Activated CD4-positive, alpha-beta T cell treated with anti-CD3 and anti-CD28 coated beads, Interleukin-2, amount 50 U/mL, for 4 hours (primary cell): ENCODE measurements around the gene SPDYE18.
"Not testable (repeated sequence)": the region's sequence is repeated elsewhere in the genome, so short reads cannot be mapped to it uniquely, and the experiment has no call there.

Experiments used
- DNase-seq, 2 experiments: peaks; one replicate each; pipeline ENCODE4 v3.0.0-alpha.2; 2020

The SPDYE18 gene, protein sequence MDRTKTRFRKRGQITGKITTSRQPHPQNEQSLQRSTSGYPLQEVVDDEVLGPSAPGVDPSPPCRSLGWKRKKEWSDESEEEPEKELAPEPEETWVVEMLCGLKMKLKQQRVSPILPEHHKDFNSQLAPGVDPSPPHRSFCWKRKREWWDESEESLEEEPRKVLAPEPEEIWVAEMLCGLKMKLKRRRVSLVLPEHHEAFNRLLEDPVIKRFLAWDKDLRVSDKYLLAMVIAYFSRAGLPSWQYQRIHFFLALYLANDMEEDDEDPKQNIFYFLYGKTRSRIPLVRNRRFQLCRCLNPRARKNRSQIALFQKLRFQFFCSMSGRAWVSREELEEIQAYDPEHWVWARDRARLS

DNA sequence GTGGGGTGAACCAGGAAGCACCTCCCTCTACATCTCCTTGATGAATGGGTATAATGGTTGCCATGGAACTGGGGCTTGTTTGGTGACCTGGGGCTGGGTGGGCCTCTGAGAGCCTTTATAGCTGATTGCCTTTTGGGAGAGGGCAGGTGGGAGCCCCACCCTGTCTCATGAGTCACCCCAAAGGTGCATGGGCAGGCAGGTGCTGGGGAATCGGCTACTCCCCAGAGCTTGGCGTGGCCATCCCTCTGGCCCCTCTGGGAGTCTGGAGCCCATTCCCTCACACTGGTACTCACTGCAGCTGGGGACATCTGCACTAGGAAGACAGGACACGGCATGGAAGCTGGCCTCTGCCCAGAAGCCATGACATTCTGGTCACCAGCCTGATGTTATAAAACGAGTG lies at the start of gene SPDYE18:
TSS of gene SPDYE18 (minus strand) at position 2 of the 400 bp plus-strand sequence. CDS start 2,046 bp downstream, outside the sequence.
- not testable (repeated sequence) for DNase-seq

DNA sequence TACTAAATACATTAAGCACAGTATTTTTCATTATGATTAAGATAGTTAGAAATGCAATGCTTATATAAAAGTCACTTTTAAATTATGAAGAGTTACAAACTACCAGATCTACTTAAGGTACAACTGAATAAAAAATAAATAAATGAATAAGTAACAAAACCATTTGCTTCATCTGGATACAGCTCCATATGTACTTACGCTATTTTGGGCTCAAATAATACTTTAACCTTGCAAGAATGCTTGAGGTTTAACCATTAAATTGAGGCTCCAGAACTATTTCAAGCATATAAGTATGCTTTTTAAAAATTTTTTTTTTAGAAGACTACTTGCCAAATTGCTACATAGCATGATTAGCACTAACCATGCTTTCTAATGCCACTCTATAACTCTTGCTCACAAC lies 46.0 kb upstream of the SPDYE18 start:
- not testable (repeated sequence) for DNase-seq

DNA sequence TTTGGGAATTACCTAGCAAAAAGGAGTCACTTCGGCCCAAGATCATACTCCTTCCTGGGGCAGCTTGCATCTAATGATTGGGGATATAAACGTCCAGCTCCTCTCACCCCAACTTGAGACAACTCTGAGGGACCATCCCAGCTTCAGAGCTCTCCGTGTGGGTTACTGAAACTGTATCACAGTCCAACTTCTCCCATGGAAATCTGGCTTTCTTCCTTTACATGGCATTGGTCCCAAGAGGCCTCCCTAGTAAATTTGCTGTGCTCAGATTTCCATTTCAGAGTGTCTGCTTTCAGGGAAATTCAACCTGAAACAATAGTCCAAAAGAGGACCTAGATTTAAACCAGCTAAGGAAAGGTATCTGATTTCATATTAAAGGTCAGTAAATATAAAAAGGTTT lies 45.3 kb upstream of the SPDYE18 start:
- not testable (repeated sequence) for DNase-seq

DNA sequence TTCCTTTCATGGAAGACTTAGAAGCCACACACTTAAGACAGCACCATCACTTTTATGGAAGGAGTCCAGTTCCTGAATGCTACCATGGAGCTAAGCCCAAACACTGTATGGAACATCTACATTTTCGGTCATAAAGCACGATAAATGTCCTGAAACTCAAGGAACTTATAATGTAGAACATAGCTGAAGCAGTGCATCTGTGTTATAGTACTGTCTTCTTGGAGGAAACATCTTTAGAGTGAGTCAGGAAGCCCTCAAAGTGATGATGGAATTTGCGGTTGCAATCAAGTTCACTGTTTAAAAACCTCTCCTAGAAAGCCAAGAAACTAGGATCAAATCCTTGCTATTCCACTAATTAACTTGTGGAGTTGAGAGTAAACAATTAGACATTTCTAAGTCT lies 43.5 kb upstream of the SPDYE18 start:
- DNase-seq: not testable (repeated sequence)

DNA sequence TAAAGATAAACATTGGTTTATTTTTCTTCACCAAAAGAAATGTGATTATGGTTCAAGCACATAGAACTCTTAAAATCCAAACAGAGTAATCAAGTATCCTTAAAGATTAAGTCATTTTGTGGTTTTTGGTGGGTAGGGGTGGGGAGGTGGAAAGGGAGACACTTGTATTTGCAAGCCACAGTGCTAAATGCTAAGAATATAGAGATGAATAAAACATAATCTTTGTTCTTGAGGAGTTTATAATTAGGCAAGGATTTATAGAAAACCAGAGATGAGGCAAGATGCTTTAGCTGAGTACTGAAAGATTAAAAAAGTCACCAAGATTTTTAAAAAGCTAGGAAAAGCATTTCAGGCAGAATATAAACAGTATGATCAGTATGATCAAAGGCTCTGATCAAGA lies 40.3 kb upstream of the SPDYE18 start:
- not testable (repeated sequence) for DNase-seq

DNA sequence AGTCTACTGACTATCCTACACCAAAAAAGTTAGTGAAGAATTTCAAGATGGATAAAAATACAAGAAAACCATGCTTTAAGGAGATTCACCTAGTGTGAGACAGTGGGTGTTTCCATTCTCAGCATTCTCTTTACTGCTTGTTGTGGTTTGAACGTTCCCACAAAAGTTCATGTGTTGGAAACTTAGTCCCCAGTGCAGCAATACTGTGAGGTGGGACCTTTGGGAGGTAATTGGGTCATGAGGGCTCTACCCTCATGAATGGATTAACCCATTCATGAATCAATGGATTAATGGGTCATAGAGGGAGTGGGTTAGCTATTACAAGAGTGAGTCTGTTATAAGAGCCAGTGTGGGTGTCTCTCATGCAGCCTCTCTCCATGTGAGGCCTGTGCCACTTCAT lies 38.8 kb upstream of the SPDYE18 start:
- DNase-seq: not testable (repeated sequence)

DNA sequence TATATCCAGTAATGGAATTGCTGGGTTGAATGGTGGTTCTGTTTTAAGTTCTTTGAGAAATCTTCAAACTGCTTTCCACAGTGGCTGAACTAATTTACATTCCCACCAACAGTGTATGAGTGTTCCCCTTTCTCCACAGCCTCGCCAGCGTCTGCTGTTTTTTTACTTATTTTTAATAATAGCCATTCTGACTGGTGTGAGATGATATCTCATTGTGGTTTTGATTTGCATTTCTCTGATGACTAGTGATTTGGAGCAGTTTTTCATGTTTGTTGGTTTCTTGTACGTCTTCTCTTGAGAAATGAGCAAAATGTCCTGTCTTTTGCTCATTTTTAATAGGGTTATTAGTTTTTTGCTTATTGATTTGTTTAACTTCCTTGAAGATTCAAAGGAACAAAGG lies 38.1 kb upstream of the SPDYE18 start:
- not testable (repeated sequence) for DNase-seq

DNA sequence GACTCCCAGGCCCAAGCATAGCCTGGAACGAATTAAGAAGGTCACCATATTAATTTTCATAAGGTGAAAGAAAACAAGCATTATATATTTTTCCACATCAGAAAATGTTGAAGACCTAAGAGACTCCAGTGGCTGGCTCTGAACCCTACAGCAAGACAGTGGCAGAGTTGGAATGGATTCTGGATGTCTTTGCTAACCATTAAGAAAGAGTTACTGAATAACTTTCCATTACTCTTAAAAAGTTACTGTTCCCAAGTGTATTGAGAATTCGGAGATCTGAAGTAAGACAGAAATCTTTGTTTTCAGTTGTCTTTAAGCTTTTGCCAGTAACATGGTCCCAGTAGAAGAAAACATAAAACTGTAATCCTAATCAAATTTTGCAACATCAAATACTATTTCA lies 29.9 kb upstream of the SPDYE18 start:
- not testable (repeated sequence) for DNase-seq

DNA sequence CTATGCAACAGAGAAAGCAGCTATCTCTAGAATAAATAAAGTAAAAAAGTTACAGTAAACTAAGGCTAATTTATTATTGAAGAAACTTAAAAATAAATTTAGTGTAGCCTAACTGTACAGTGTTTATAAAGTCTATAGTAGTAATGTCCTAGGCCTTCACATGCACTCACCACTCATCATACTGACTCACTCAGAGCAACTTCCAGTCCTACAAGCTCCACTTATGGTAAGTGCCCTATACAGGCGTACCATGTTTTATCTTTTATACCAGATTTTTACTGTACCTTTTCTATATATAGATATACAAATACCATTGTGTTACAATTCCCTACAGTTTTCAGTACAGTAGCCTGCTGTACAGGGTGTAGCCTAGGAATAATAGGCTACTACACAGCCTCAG lies 19.8 kb upstream of the SPDYE18 start:
- not testable (repeated sequence) for DNase-seq

DNA sequence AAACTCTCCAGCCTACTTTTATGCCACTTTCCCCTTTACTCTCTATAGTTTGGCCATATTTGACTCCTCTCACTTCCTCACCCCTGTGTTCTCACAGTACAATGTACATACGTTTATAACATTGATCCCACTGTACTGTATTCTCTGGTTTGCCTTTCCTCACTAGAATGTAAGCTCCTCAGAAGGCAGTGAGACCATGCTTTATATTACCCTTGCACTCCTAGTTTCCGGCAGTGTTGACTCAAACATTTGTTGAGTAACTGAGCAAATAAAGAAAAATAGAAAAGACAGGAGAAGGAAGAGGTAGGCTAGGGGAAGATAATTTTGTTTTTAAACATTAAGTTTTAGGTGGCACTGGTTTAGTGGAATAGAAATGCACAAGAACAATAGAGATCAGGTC lies 17.9 kb upstream of the SPDYE18 start:
- not testable (repeated sequence) for DNase-seq

DNA sequence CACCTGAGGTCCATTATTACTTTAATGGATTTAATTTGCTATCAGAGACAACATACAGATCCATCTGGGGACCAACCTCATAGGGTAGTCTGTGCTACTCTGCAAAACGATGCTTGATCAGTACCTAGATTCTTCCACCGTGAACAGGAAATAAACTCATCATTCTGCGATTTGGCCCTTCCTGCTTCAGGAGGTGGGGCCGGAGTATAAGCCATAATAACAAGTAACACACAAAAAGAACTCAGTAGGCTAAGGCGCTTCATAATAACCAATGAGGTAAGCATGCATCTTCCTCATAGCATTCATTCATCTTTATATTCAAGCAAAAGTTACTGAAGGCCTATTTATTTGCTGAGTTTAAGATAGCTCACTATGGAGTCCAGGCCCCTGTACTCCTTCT lies 17.3 kb upstream of the SPDYE18 start:
- not testable (repeated sequence) for DNase-seq

DNA sequence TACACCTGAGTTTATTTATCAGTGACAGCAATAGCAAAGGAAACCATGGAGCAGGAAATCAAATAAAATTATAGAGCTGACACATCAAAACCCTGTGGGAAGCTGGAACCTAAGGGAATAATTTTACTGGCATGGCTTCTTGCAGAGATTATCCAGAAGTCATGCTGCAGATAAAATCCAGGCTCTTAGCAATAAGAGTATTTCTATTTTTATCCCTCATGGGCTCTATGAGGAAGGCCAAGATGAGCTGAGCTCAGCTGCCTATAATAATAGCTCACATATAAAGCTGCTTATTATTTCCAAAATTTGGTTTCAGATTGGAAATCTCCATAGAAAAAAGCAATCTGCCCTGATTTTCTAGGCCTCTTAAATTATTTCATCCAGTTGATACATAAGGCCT lies 16.8 kb upstream of the SPDYE18 start:
- DNase-seq: not testable (repeated sequence)

DNA sequence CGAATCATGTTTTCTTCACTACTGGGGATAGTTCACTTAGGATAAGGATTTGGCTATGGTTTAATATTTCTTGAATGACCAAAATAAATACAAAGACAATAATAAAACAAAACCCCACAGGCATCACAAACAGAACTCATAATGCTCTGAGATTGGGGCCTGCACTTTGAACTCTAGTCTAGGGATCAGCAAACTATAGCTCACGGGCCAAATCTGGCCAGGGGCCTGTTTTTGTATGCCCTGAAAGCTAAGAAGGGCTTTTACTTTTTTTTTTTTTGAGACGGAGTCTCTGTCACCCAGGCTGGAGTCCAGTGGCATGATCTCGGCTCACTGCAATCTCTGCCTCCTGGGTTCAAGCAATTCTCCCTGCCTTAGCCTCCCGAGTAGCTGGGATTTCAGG lies 14.7 kb upstream of the SPDYE18 start:
- DNase-seq: not testable (repeated sequence)

DNA sequence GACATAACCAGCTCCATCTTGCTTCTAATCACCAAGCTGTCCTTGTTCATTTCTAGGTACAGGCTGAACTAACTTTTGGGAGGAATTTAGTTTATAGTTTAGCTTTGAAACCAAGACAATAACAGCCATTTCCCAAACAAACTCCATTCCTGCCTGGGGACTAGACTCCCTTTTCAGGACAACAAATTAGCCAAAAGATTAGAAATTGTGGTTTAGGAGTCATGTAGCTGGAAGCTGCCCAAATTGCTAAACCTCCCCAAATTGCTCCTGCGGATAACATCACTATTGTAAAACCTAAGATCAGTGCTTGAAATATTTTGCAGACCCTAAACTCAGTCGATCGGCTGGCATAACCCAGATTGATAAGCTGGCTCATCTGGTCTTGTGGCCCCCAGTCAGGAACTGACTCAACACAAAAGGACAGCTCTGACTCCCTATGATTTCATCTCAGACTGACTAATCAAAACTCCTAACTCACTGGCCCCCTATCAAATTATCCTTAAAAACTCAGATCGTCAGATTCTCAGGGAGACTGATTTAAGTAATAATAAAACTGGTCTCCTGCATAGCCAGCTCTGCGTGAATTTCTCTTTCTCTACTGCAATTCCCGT lies 12.5 kb upstream of the SPDYE18 start:
- not testable (repeated sequence) for DNase-seq

DNA sequence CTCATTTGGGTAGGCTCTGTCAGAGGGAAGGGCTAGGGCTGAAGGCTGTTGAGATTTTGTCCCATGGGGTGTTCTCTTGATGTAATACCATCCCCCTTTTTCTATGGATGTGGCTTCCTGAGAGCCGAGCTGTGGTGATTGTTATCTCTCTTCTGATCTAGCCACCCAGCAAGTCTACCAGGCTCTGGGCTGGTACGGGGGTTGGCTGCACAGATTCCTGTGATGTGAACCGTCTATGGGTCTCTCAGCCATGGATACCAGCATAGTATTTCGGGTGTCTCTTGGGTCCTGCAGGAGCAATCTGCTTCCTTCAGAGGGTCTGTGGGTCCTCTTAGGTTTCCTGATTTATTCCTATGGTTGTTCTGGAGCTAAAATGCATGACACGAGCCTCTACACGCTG lies 8.8 kb upstream of the SPDYE18 start:
- not testable (repeated sequence) for DNase-seq

DNA sequence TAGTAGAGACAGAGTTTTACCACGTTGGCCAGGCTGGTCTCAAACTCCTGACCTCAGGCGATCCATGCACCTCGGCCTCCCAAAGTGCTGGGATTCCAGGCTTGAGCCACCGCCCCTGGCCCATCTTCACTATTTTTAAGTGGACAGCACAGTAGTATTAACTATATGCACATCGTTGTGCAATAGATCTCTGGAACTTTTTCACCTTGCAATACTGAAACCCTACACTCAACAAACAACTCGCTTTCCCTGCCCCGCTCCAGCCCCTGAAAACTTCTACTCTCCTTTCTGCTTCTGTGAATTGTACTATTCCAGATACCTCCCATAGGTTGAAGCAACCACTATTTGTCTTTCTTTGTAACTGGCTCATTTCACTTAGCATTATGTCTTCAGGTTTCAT lies 3.5 kb upstream of the SPDYE18 start:
- DNase-seq: not testable (repeated sequence)

DNA sequence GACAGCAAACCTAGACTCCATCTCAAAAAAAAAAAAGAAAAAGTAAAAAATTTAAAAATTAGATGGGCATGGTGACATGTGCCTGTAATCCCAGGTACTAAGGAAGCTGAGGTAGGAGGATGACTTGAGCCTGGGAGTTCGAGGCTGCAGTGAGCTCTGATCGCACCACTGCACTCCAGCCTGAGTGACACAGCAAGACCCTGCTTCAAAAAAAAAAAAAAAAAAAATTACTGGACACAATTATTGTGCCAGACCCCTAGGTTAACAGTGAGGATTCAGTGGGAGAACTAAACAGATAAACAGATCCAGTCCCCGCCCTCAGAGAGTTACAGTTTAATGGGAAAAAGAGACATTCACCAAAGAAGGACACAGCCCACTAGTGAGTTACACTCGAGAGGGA lies 1.4 kb upstream of the SPDYE18 start:
- not testable (repeated sequence) for DNase-seq

DNA sequence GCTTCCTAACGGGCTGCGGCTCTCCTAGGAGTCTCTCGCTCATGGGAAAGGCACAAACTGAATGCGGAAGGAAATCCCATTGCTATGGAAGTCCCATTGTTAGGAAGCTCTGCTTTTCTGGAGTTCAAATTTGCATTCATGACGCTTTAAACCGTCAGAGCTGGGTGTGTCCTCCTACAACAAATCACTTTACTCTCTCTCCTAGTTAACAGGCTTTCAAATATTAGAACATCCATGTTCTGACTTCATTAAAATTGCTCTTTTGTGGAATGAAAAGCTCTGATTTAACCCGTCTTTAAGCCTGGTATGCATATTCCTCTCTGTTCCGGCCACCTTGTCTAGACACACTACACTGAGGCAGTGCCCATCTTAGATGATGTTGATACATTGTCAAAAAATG lies 30.1 kb downstream of the SPDYE18 start, which contains the start of gene SPDYE17:
TSS of gene SPDYE17 (minus strand) at position 101 of the 400 bp plus-strand sequence. CDS start 1,791 bp downstream, outside the sequence.
- DNase-seq: not testable (repeated sequence)

DNA sequence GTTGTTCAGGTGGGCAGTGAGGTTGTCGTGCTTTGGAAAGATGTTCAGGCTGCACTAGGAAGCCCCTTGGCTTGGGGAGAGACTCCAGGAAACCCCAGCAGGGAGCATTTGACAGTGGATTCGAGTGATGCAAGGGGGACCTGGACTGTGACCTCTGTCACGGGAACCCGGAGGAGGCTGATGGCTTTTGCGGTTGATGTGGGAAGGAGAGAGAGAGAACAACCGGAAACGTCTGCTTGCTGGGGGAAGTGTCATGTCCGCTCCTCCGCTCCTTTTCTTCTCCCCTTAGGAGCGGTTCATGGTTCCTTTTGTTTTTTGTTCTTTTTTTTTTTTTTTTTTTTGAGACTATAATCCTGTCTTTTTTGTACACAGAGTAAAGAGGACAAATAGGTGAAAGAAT lies 36.0 kb downstream of the SPDYE18 start:
- DNase-seq: not testable (repeated sequence)

DNA sequence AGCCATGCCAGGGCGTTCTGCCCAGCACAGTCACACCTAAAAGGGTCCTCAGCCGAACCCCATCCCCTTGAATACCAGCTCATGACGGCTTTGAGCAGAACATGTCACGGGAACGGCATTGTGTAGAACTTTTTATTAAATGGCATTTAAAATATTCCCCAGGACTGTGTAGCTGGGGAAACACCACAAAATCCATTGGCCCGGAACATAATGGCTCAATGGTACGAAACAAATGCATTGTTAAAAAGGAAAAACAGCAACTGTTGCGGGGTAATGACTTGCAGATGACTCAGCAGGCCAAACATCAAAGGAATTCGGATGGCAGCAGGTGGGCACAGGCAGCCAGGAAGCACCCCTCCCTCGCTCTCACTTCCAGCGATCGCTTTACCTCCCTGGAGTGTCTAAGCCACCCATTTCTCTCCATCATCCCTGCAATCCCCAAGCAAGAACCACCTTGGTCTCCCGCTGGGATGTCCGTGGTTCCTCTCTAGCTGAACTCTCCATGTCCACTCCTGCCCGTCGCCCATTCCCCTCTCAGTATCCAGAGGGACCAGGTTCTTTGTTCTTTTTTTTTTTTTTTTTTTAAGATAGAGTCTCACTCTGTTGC lies 52.2 kb downstream of the SPDYE18 start:
- not testable (repeated sequence) for DNase-seq

DNA sequence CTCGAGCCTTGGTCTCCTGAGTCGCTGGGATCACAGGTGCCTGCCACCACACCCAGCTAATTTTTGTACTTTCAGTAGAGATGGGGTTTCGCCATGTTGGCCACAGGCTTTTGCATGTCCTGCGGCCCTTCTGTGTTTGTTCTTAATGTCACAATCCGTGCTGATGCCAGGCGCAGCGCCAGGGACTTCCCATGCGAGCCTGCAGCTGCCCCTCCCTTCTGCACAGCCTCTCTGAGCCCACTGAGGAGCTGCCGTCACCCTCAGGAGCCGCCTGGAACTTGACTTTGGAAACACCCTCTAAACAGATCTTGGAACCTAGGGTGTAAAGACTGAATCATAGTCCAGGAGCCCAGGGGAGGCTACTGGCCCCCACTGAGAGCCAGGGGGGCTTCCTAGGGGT lies 54.4 kb downstream of the SPDYE18 start:
- not testable (repeated sequence) for DNase-seq

DNA sequence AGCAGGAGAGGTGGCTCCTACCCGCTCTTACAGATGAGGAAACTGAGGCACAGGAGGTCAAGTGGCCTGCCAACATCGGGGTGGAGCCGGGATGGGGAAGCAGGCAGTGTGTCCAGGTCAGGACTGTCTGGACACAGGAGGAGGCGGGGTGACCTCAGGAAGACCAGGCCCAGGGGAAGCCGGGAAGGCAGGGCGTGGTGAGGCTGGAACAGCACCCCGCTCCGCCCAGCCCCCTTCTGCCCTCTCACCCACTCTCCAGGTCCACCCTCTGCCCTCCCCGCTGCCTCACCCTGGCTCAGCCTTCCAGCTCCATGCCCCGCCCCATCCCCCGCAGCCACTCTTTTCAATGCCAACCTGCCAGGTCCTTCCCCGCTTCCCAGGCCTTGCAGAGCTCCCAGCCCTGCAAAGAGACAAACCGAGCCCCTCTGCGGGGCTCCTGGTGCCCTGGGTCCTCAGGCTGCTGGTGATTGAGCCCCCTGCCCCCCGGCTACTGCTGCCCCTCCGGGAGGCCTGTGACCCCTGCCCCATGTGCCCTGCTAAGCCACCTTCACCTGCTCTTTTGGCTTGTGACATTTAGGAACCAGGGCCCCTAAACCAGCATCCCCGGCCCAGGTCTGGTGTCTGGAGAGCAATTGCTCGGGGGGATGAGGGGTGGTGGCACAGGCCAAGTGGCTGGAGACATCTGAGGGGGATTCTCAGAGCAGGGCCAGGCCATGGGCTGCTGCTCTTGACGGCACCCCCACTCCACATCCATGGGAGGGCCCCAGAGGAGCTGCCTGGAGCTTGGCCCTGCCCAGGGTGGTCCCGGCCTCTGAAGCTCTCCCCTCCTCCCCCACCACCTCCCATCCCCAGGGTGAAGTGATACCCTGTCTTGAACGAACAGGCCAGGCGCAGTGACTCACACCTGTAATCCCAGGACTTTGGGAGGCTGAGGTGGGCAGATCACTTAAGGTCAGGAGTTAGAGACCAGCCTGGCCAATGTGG lies 55.9 kb downstream of the SPDYE18 start:
- DNase-seq: not testable (repeated sequence)
